AG08396 (cell line): ENCODE measurements around the gene TM4SF18.

Source experiments
- DNase-seq: peaks from one replicate; pipeline ENCODE4 v3.0.0; 2012; ENCODE audit warnings: low spot score, mixed read lengths

TM4SF18 gene

DNA sequence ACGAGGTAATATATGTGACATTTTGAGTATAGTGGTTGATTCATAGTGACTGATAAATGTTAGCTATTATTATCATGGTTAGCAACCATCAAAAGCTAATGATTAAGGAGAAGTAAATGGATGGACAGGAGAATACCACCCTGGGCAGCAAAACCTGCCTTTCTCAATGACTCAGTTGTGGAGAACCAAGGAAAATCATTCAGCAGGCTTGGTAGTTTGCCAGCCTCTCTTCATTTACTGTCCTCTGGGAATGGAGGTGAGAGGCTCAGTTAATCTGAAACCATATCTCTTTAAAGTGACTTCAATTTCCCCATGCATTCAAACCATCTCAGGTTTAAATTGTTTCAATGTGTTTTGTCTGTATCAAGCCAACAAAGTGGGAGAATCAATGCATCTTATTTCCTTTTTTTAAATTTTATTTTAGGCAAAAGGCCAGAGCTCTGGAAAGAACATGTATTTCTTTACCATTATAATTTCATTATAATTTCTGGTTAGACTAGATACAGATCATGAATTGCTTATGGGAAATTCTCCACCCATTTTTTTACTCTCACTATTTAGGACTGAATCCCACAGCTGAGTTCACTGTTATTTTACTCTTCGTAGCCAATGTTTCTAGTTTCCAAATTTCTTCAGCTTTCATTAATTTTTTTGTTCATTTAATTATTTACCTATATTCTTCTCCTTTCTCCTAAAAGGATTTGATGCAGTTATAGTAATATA lies 2.7 kb downstream of the TM4SF18 start:
- no peak for DNase-seq

GRCh38 chr3:149327156-149327555 lies 6.3 kb downstream of the TM4SF18 start:
- DNase-seq, result no peak

GRCh38 chr3:149325581-149325980 lies 7.9 kb downstream of the TM4SF18 start:
- no peak for DNase-seq

- no peak for DNase-seq
Measured at GRCh38 chr3:149324332-149324731, 9.1 kb downstream of the TM4SF18 start.

DNA sequence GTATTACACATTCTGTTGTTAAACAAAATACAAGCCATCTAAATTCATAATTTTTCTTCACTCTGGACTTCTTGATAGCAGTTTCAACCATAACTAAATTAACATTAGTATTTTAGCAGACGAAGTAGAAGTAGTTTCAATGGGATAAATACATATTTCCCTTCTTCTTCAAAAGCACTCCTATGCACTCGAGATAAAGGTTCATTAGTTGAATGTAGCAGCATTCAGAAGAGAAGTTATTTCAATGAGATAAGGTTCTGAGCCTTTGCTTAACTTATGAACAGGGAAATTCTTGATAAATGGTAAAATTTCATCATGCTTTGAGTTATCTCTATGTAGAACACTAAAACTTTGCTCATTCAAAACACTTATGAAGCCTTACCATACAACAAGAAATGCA lies 11.8 kb downstream of the TM4SF18 start:
- DNase-seq, result no peak

- no peak for DNase-seq
Measured at GRCh38 chr3:149321136-149321535, 12.3 kb downstream of the TM4SF18 start.

DNA sequence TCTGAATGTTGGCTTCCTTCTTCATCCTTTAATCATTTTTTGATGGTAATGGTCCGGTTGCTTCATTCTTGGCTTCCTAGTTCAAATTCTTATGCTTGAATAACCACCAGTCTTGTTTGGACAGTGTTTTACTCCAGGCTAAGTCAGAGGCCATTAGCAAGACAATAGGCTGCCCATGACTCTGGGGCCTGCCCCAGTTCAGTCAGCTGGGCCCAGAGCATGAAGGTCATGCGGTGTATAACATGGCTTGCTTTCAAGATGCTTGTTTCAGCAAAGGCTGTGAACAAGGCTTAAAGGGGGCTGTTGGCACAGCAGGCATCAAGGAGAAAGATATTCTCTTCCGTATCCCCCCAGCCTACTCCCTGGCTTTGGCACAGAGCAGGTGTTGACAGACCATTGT lies 13.7 kb downstream of the TM4SF18 start:
- no peak for DNase-seq

DNA sequence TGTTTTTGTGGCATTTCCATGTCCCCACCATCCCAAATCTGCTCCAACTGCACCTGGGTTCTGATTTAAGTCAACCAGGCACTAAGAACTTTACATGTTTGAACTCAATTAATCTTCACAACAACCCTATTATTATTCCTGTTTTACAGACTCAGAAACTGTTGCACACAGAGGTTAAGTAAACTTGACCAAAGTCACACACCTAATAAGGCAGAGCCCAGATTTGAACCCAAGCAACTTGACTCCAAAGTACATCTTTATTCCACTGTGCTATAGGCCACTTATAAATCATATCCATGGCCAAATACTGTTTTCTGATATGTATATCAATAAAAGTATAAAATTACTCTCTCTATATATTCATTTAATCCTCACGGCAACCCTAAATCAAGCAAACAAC lies 16.4 kb downstream of the TM4SF18 start:
- no peak for DNase-seq

GRCh38 chr3:149316437-149316836 lies 17.0 kb downstream of the TM4SF18 start:
- DNase-seq, result no peak

DNA sequence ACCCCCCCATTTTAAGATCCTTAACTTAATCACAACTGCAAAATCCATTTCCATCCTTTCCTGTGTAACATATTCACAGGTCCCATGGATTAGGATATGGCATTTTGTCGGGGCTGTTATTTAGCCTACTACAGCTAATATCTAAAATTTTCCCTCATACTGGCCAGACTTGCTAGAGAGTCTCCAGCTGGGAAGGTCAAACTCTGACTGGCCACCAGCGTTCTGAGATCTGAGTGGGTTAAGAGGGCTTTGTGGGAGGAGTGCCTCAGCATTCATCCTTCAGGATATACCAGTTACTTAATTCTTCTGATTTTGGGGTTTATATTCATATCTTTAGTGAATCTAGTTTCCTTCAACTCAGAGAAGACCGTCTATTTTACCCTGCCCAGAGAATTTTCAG lies 17.7 kb downstream of the TM4SF18 start:
- DNase-seq, result no peak

GRCh38 chr3:149314807-149315578 lies 18.4 kb downstream of the TM4SF18 start:
- DNase-seq, result peak; percentile 36

GRCh38 chr3:149313542-149313941 lies 19.9 kb downstream of the TM4SF18 start:
- DNase-seq, result no peak

GRCh38 chr3:149310796-149311534 lies 22.5 kb downstream of the TM4SF18 start:
- DNase-seq, result no peak

GRCh38 chr3:149307435-149307783 lies 26.0 kb downstream of the TM4SF18 start:
- DNase-seq, result no peak

GRCh38 chr3:149306751-149307434 lies 26.5 kb downstream of the TM4SF18 start:
- DNase-seq, result no peak

- DNase-seq, result no peak
Measured at GRCh38 chr3:149305376-149305775, 28.1 kb downstream of the TM4SF18 start.

DNA sequence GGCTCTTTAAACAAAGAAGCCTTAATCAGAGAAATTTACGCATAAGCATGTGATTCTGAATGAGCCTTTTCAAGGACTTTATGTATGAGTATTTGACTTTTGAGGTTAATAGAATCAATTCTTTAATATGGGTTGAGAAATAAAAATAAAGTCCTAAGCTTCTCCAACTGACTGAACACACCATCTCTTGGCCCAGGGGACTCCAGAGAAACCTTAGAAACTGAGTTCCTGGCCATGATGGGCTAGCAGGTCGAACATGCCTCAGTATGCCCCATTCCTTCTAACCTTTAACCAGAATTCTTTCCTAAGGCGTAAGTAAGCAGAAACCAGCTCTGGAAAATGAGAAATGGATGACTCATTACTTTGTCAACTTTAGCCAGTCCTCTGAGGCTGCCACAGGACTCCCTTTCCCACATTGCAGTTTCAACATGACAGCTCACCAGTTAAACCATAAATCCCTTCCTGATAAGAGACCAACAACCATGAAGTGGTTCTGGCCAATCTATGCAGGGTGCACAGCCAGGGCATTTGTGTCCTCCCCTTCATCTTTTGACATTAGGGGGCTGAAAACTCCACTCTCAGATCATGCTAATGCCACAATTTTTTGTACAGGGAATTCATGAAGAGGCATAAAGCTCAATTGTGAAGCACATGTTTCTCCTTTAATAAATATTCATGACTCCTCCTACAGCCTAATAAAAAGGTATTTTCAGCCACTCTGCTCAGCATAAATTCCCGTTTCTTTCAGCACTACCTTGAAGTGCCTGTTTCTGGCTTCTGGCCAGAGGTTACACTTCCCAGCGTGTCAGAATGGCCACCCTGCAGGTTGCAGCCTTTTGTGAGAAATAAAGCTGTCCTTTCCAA lies 33.3 kb downstream of the TM4SF18 start:
- peak; percentile 70 for DNase-seq

DNA sequence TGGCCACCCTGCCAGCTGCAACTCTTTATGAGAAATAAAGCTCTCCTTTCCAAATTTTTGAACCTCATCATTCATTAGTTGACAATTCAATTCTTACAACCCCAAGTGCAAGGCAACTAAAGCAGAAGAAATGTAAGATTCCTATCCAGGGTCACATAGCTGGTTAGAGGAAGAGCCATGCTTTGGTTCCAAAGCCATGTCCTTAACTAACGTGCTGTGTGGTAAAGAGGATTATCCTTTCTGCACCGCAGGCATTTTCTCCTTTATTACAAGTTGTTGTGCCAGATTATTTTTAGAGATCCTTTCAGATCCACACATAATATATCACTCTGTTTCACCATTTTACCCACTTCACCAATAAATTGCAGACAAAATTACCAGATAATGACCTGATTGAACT lies 36.5 kb downstream of the TM4SF18 start:
- DNase-seq, result no peak

GRCh38 chr3:149292666-149293065 lies 40.8 kb downstream of the TM4SF18 start:
- DNase-seq, result no peak

- no peak for DNase-seq
Measured at GRCh38 chr3:149291178-149291577, 42.3 kb downstream of the TM4SF18 start.

DNA sequence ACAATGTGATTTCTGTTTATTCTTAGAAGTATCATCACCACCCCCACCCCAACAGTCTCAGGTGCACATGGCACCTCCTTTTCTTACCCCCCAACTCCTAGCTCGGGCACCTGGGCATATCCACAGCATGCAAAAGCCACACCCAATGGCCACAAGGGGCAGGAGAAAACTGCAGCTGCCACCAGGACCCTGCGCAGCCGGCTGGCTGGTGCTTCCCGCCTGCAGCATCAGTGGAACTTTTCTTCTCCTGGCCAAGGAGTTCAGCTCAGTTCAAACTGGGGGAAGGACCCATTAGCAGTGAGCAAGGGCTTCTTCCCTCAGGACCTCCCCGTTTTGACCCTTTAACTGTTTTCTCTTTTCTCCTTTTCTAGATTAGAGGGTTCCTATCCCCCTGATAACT lies 44.8 kb downstream of the TM4SF18 start:
- no peak for DNase-seq
